HepG2 (cell line): ENCODE measurements around the gene TAF3. TPM values are rescaled to one million over a fixed set of nuclear protein-coding genes. Genes with fewer than 3 reads are reported as not detected.

Source experiments
- AHR ChIP-seq: IDR thresholded peaks from 2 replicates; pipeline ENCODE4 v1.6.1; 2018; ENCODE audit warnings: missing genetic modification reagents, missing compliant biosample characterization
- AKAP8 ChIP-seq: sonication (generic); formaldehyde crosslinking; IDR thresholded peaks from 2 replicates; pipeline ENCODE4 v1.5.1; 2020; ENCODE audit warnings: mild to moderate bottlenecking, missing genetic modification reagents
- FOSL2 ChIP-seq: sonication (generic); formaldehyde crosslinking; IDR thresholded peaks from 2 replicates; pipeline ENCODE4 v1.4.0; 2020; ENCODE audit warnings: missing genetic modification reagents
- HOXD1 ChIP-seq: sonication (generic); formaldehyde crosslinking; IDR thresholded peaks from 2 replicates; pipeline ENCODE4 v1.5.0; 2020; ENCODE audit warnings: missing genetic modification reagents
- PHF21A ChIP-seq: sonication (generic); formaldehyde crosslinking; IDR thresholded peaks from 2 replicates; pipeline ENCODE4 v1.5.0; 2020; ENCODE audit warnings: mild to moderate bottlenecking, missing genetic modification reagents
- RELA ChIP-seq: sonication (generic); formaldehyde crosslinking; IDR thresholded peaks from 2 replicates; pipeline ENCODE4 v1.4.0; 2020; ENCODE audit warnings: missing genetic modification reagents
- UBTF ChIP-seq: sonication (generic); formaldehyde crosslinking; IDR thresholded peaks from 2 replicates; pipeline ENCODE4 v1.4.0; 2020; ENCODE audit warnings: mild to moderate bottlenecking, missing genetic modification reagents
- ZNF136 ChIP-seq: sonication (generic); formaldehyde crosslinking; IDR thresholded peaks from 2 replicates; pipeline ENCODE4 v1.8.1; 2022; ENCODE audit warnings: low read depth, mild to moderate bottlenecking, moderate library complexity, missing genetic modification reagents
- ZNF569 ChIP-seq: sonication (generic); formaldehyde crosslinking; IDR thresholded peaks from 2 replicates; pipeline ENCODE4 v1.5.0; 2020; ENCODE audit warnings: mild to moderate bottlenecking, missing genetic modification reagents, moderate library complexity, borderline replicate concordance
- ZNF577 ChIP-seq: sonication (generic); formaldehyde crosslinking; IDR thresholded peaks from 2 replicates; pipeline ENCODE4 v1.4.0; 2020; ENCODE audit warnings: mild to moderate bottlenecking, low read depth, missing genetic modification reagents, borderline replicate concordance
- ZNF878 ChIP-seq: sonication (generic); formaldehyde crosslinking; IDR thresholded peaks from 2 replicates; pipeline ENCODE4 v1.8.1; 2023; ENCODE audit warnings: mild to moderate bottlenecking, missing genetic modification reagents, moderate library complexity
- polyA plus RNA-seq, 8 experiments: library from polyadenylated mRNA; depleted of rRNA in 3 of 8; stranded (reverse) in 7 of 8; unstranded in 1 of 8; fragments of >200 nt; fragmentation: Illumina TruSeq in 4 of 8; extraction: Trizol in 4 of 8; gene quantifications; 2 replicates each; pipeline versions ENCODE4 v1.2.1 to v1.2.3, GENCODE V29; 2011 to 2016; ENCODE audit warnings: low read depth in 4 of 8, missing spikeins in 1 of 8, mixed read lengths in 1 of 8; ENCODE audit not compliant: insufficient read depth in 1 of 8
- total RNA-seq, 5 experiments: library from RNA; depleted of rRNA; stranded (reverse); fragments of >200 nt; fragmentation: Illumina TruSeq; extraction: Trizol; gene quantifications; 2 replicates each; pipeline ENCODE4 v1.2.3, GENCODE V29; 2016; ENCODE audit warnings: low read depth in 1 of 5
- TF ChIP-seq, protein P1 (sequence below): sonication (generic); formaldehyde crosslinking; IDR thresholded peaks from 2 replicates; pipeline ENCODE4 v1.4.0; 2020; ENCODE audit warnings: missing genetic modification reagents
- TF ChIP-seq, protein P2 (sequence below): sonication (generic); formaldehyde crosslinking; IDR thresholded peaks from 2 replicates; pipeline ENCODE4 v1.5.1; 2020; ENCODE audit warnings: mild to moderate bottlenecking, moderate library complexity, missing genetic modification reagents
- TF ChIP-seq, protein P3 (sequence below): sonication (generic); formaldehyde crosslinking; IDR thresholded peaks from 2 replicates; pipeline ENCODE4 v1.8.0; 2022; ENCODE audit warnings: mild to moderate bottlenecking, missing genetic modification reagents, borderline replicate concordance
- TF ChIP-seq, protein P4 (sequence below): sonication (generic); formaldehyde crosslinking; IDR thresholded peaks from 2 replicates; pipeline ENCODE4 v1.4.0; 2020; ENCODE audit warnings: missing genetic modification reagents

The TAF3 gene
- total and polyA plus RNA-seq, 2 of the 13 experiments (the other 11 are each of a cell fraction or from before 2014, with no cell fraction given): 1.7 to 2.9 TPM

DNA sequence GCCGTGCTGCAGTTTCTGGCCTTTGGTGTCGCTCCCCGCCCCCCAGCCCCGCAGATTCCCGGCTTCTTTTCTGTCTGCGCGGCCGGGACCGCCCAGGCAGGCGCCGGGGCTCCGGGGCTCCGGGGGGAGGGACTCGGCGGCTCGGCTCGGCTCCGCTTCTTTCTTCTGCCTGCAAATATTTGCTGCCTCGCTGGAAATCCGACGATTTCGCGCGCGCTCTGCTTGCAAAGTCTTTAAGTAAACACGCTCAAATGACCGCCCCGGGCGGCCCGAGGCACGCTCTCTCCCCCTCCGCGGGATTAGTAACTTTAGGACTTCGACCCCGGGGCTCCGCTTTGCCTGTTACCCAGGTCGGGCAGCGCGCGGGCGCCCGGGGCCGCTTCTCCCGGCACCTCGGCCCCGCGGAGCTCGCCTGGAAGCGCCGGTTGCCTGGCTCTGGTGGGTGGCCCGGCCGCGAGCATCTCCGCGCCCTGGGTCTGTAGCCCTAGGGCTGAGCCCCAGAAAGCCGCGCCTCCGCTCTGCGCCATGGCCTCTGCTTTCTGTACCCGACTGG, 232.3 kb downstream of the TAF3 start (continued):
- TF ChIP-seq AHR (no peak), AKAP8 (no peak), FOSL2 (peak; percentile 64), ZNF878 (CRISPR knock-in tag) (peak; percentile 71; the same call in 1 of the 2 replicates), RELA (CRISPR knock-in tag) (no peak), UBTF (peak; percentile 84), ZNF569 (no peak), HOXD1 (0 out of 2 replicates have a peak, but pooled peaks have one; percentile 54), ZNF577 (CRISPR knock-in tag) (no peak), ZNF136 (CRISPR knock-in tag) (no peak), PHF21A (peak; percentile 88)
- TF ChIP-seq, protein P1, sequence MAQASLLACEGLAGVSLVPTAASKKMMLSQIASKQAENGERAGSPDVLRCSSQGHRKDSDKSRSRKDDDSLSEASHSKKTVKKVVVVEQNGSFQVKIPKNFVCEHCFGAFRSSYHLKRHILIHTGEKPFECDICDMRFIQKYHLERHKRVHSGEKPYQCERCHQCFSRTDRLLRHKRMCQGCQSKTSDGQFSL (CRISPR knock-in tag): no peak
- TF ChIP-seq, protein P2, sequence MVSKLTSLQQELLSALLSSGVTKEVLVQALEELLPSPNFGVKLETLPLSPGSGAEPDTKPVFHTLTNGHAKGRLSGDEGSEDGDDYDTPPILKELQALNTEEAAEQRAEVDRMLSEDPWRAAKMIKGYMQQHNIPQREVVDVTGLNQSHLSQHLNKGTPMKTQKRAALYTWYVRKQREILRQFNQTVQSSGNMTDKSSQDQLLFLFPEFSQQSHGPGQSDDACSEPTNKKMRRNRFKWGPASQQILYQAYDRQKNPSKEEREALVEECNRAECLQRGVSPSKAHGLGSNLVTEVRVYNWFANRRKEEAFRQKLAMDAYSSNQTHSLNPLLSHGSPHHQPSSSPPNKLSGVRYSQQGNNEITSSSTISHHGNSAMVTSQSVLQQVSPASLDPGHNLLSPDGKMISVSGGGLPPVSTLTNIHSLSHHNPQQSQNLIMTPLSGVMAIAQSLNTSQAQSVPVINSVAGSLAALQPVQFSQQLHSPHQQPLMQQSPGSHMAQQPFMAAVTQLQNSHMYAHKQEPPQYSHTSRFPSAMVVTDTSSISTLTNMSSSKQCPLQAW (CRISPR knock-in tag): 0 out of 2 replicates have a peak, but pooled peaks have one; percentile 24
- TF ChIP-seq, protein P3, sequence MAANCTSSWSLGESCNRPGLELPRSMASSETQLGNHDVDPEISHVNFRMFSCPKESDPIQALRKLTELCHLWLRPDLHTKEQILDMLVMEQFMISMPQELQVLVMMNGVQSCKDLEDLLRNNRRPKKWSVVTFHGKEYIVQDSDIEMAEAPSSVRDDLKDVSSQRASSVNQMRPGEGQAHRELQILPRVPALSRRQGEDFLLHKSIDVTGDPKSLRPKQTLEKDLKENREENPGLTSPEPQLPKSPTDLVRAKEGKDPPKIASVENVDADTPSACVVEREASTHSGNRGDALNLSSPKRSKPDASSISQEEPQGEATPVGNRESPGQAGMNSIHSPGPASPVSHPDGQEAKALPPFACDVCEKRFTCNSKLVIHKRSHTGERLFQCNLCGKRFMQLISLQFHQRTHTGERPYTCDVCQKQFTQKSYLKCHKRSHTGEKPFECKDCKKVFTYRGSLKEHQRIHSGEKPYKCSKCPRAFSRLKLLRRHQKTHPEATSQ: no peak
- TF ChIP-seq, protein P4, sequence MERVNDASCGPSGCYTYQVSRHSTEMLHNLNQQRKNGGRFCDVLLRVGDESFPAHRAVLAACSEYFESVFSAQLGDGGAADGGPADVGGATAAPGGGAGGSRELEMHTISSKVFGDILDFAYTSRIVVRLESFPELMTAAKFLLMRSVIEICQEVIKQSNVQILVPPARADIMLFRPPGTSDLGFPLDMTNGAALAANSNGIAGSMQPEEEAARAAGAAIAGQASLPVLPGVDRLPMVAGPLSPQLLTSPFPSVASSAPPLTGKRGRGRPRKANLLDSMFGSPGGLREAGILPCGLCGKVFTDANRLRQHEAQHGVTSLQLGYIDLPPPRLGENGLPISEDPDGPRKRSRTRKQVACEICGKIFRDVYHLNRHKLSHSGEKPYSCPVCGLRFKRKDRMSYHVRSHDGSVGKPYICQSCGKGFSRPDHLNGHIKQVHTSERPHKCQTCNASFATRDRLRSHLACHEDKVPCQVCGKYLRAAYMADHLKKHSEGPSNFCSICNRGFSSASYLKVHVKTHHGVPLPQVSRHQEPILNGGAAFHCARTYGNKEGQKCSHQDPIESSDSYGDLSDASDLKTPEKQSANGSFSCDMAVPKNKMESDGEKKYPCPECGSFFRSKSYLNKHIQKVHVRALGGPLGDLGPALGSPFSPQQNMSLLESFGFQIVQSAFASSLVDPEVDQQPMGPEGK (CRISPR knock-in tag): peak; percentile 79
